ENCODE data around the gene MAML3. TPM values are rescaled to one million over a fixed set of nuclear protein-coding genes. Genes with fewer than 3 reads are reported as not detected.

Gene MAML3
- total RNA-seq, 1 donor from 2014 or later: 59.4 TPM

- no peak for DNase-seq
- peak overlapping the region; percentile 14 for H3K4me3 Mint-ChIP-seq (ENCODE audit: unreplicated experiment)
- no peak for TF ChIP-seq CTCF (IDR thresholded peaks at IDR 0.05; ENCODE audit: partially characterized antibody, unreplicated experiment)
- peaks cover 7% of the 10 kb centered on the region for H3K27me3 Mint-ChIP-seq (ENCODE audit: unreplicated experiment)
- H3K9me3 Mint-ChIP-seq (ENCODE audit: unreplicated experiment): peaks cover 5% of the 10 kb centered on the region
- H3K27ac Mint-ChIP-seq (ENCODE audit: unreplicated experiment): peak overlapping the region; percentile 57
- peaks cover 33% of the 10 kb centered on the region for H3K4me1 Mint-ChIP-seq (ENCODE audit: low read depth, unreplicated experiment)
- H3K36me3 Mint-ChIP-seq (ENCODE audit: unreplicated experiment): no peaks in the 10 kb centered on the region
Measured at GRCh38 chr4:139890816-139891215, 263.2 kb downstream of the MAML3 start.

GRCh38 chr4:139889901-139890300 lies 264.1 kb downstream of the MAML3 start:
- TF ChIP-seq CTCF (IDR thresholded peaks at IDR 0.05; ENCODE audit: partially characterized antibody, unreplicated experiment): no peak
- Mint-ChIP-seq H3K27ac (ENCODE audit: unreplicated experiment) (peak overlapping the region; percentile 57), H3K4me3 (ENCODE audit: unreplicated experiment) (peak overlapping the region; percentile 28), H3K9me3 (ENCODE audit: unreplicated experiment) (peaks cover 5% of the 10 kb centered on the region), H3K4me1 (ENCODE audit: low read depth, unreplicated experiment) (peaks cover 33% of the 10 kb centered on the region), H3K27me3 (ENCODE audit: unreplicated experiment) (peaks cover 7% of the 10 kb centered on the region), H3K36me3 (ENCODE audit: unreplicated experiment) (no peaks in the 10 kb centered on the region)
- peak; percentile 42 for DNase-seq

GRCh38 chr4:139889264-139889663 lies 264.7 kb downstream of the MAML3 start:
- H3K4me1 Mint-ChIP-seq (ENCODE audit: low read depth, unreplicated experiment): peaks cover 33% of the 10 kb centered on the region
- peak overlapping the region; percentile 57 for H3K27ac Mint-ChIP-seq (ENCODE audit: unreplicated experiment)
- no peak for DNase-seq
- H3K27me3 Mint-ChIP-seq (ENCODE audit: unreplicated experiment): peaks cover 7% of the 10 kb centered on the region
- no peaks in the 10 kb centered on the region for H3K36me3 Mint-ChIP-seq (ENCODE audit: unreplicated experiment)
- H3K4me3 Mint-ChIP-seq (ENCODE audit: unreplicated experiment): peak overlapping the region; percentile 28
- peaks cover 5% of the 10 kb centered on the region for H3K9me3 Mint-ChIP-seq (ENCODE audit: unreplicated experiment)
- TF ChIP-seq CTCF (IDR thresholded peaks at IDR 0.05; ENCODE audit: partially characterized antibody, unreplicated experiment): no peak

- Mint-ChIP-seq H3K9me3 (ENCODE audit: unreplicated experiment) (peaks cover 5% of the 10 kb centered on the region), H3K27ac (ENCODE audit: unreplicated experiment) (peak overlapping the region; percentile 20), H3K4me3 (ENCODE audit: unreplicated experiment) (no peak overlapping the region), H3K27me3 (ENCODE audit: unreplicated experiment) (peaks cover 7% of the 10 kb centered on the region), H3K4me1 (ENCODE audit: low read depth, unreplicated experiment) (peaks cover 33% of the 10 kb centered on the region), H3K36me3 (ENCODE audit: unreplicated experiment) (no peaks in the 10 kb centered on the region)
- TF ChIP-seq CTCF (IDR thresholded peaks at IDR 0.05; ENCODE audit: partially characterized antibody, unreplicated experiment): no peak
- DNase-seq: no peak
Measured at GRCh38 chr4:139887962-139888735, 265.8 kb downstream of the MAML3 start.

- Mint-ChIP-seq H3K4me1 (ENCODE audit: low read depth, unreplicated experiment) (peaks cover 36% of the 10 kb centered on the region), H3K4me3 (ENCODE audit: unreplicated experiment) (peak overlapping the region; percentile 22), H3K27me3 (ENCODE audit: unreplicated experiment) (peaks cover 7% of the 10 kb centered on the region), H3K27ac (ENCODE audit: unreplicated experiment) (peak overlapping the region; percentile 45), H3K36me3 (ENCODE audit: unreplicated experiment) (no peaks in the 10 kb centered on the region), H3K9me3 (ENCODE audit: unreplicated experiment) (peaks cover 5% of the 10 kb centered on the region)
- TF ChIP-seq CTCF (IDR thresholded peaks at IDR 0.05; ENCODE audit: partially characterized antibody, unreplicated experiment): no peak
- no peak for DNase-seq
Measured at GRCh38 chr4:139887376-139887802, 266.6 kb downstream of the MAML3 start.
